ENCODE measurements around the gene MYO7B.

DNA sequence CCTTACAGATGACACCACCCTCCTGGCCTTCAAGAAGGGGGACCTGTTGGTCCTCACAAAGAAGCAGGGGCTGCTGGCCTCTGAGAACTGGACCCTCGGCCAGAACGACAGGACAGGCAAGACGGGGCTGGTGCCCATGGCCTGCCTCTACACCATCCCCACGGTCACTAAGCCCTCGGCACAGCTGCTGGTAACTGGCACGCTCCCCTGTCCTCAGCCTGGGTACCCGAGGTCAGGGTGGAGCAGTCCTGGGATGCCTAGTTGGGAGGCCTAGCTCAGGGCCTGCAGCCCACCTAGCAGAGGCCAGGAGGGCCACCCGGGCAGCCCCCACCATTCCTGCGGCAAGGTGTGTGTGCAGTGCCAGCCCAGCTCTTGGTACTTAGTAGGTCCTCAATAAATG, 94.2 kb downstream of the MYO7B start:
- TF ChIP-seq EP300 (IDR thresholded peaks at IDR 0.05) (no peak), POLR2A (IDR thresholded peaks at IDR 0.05) (no peak)
- TF ChIP-seq, protein P1, sequence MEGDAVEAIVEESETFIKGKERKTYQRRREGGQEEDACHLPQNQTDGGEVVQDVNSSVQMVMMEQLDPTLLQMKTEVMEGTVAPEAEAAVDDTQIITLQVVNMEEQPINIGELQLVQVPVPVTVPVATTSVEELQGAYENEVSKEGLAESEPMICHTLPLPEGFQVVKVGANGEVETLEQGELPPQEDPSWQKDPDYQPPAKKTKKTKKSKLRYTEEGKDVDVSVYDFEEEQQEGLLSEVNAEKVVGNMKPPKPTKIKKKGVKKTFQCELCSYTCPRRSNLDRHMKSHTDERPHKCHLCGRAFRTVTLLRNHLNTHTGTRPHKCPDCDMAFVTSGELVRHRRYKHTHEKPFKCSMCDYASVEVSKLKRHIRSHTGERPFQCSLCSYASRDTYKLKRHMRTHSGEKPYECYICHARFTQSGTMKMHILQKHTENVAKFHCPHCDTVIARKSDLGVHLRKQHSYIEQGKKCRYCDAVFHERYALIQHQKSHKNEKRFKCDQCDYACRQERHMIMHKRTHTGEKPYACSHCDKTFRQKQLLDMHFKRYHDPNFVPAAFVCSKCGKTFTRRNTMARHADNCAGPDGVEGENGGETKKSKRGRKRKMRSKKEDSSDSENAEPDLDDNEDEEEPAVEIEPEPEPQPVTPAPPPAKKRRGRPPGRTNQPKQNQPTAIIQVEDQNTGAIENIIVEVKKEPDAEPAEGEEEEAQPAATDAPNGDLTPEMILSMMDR (IDR thresholded peaks at IDR 0.05) = no peak

Data from tibial nerve (tissue), 4 donors.